ENCODE data around the gene MMP21. TPM values are rescaled to one million over a fixed set of nuclear protein-coding genes. Genes with fewer than 3 reads are reported as not detected.

Gene MMP21
- total RNA-seq, 1 donor from 2014 or later: 0.41 TPM

Small RNAs within 50 kb of the gene (small RNA-seq; reads per million reads assigned to genes)
- not detected for gene MIR4484 (ENCODE audit: low replicate concordance)

Other genes starting within 250 kb of the MMP21 start
- gene TEX36, start 92.7 kb downstream of the MMP21 start, total RNA-seq: not detected
- gene EDRF1, start 56.1 kb downstream of the MMP21 start, total RNA-seq: 31.8 TPM
- gene UROS, start 47.4 kb upstream of the MMP21 start, total RNA-seq: 56.7 TPM
- 49.6 TPM for gene BCCIP, start 47.7 kb upstream of the MMP21 start, total RNA-seq
- gene DHX32, start 105.5 kb upstream of the MMP21 start, total RNA-seq: 29.2 TPM
- 3.2 TPM for gene FANK1, start 120.7 kb upstream of the MMP21 start, total RNA-seq